Activated T-cell treated with anti-CD3 and anti-CD28 coated beads for 24 hours (primary cell): Measurements from ENCODE around the gene SH2D1A.

Experiments
- DNase-seq: peaks from one replicate; pipeline ENCODE4 v3.0.0-alpha.2; 2020; ENCODE audit warnings: low read depth

The SH2D1A gene

GRCh38 chrX:124421898-124422655, 75.7 kb downstream of the SH2D1A start:
- DNase-seq, result no peak
